ACC112 (cell line): ENCODE results near the gene TNK2.
"Not testable (repeated sequence)": the region's sequence is repeated elsewhere in the genome, so short reads cannot be mapped to it uniquely, and the experiment has no call there.

Experiments
- H2AFZ ChIP-seq: fragments of 200-600 bp; sonication (generic); one replicate; pipeline ENCODE4 v1.6.0; 2017; ENCODE audit warnings: antibody characterized with exemption, low read length; ENCODE audit not compliant: unreplicated experiment
- H3K27ac ChIP-seq: fragments of 200-600 bp; sonication (generic); 2 replicates; pipeline ENCODE4 v1.5.1; 2014; ENCODE audit warnings: low read depth, mild to moderate bottlenecking, antibody characterized with exemption, low read length, moderate library complexity
- H3K27me3 ChIP-seq: fragments of 200-600 bp; sonication (generic); 2 replicates; pipeline ENCODE4 v1.6.1; 2014; ENCODE audit warnings: mild to moderate bottlenecking, antibody characterized with exemption, low read length, moderate library complexity, mixed read lengths; ENCODE audit not compliant: insufficient read depth
- H3K36me3 ChIP-seq: fragments of 200-600 bp; sonication (generic); 2 replicates; pipeline ENCODE4 v1.6.1; 2016; ENCODE audit warnings: mild to moderate bottlenecking, antibody characterized with exemption, low read length, moderate library complexity, mixed read lengths; ENCODE audit not compliant: insufficient read depth
- H3K4me1 ChIP-seq: fragments of 200-600 bp; sonication (generic); one replicate; pipeline ENCODE4 v1.6.1; 2016; ENCODE audit warnings: low read length, mixed read lengths; ENCODE audit not compliant: insufficient read depth, unreplicated experiment, control insufficient read depth
- H3K4me3 ChIP-seq: fragments of 200-600 bp; sonication (generic); 2 replicates; pipeline ENCODE4 v1.5.1; 2014; ENCODE audit warnings: mild to moderate bottlenecking, low read depth, low read length
- H3K79me2 ChIP-seq: fragments of 200-600 bp; sonication (generic); one replicate; pipeline ENCODE4 v1.6.0; 2016; ENCODE audit warnings: low read length; ENCODE audit not compliant: control insufficient read depth, unreplicated experiment, insufficient read depth

Gene TNK2

GRCh38 chr3:195823280-195823679 lies 85.1 kb downstream of the TNK2 start:
- no peak overlapping the region for H2AFZ ChIP-seq
- H3K27ac ChIP-seq: no peak overlapping the region
- H3K4me3 ChIP-seq: no peak overlapping the region

GRCh38 chr3:195822131-195822696 lies 86.1 kb downstream of the TNK2 start:
- no peaks in the 10 kb centered on the region for H3K4me1 ChIP-seq
- H3K79me2 ChIP-seq: no peaks in the 10 kb centered on the region
- peaks cover 3% of the 10 kb centered on the region for H3K27me3 ChIP-seq
- no peaks in the 10 kb centered on the region for H3K36me3 ChIP-seq
- H3K27ac ChIP-seq: no peak overlapping the region
- no peak overlapping the region for H3K4me3 ChIP-seq
- no peak overlapping the region for H2AFZ ChIP-seq

More at GRCh38 chr3:195823280-195823679, 85.1 kb downstream of the TNK2 start:
- H3K79me2 ChIP-seq: no peaks in the 10 kb centered on the region
- H3K36me3 ChIP-seq: no peaks in the 10 kb centered on the region
- peaks cover 3% of the 10 kb centered on the region for H3K27me3 ChIP-seq
- no peaks in the 10 kb centered on the region for H3K4me1 ChIP-seq

GRCh38 chr3:195821403-195822130 lies 86.8 kb downstream of the TNK2 start:
- Histone ChIP-seq H3K79me2 (no peaks in the 10 kb centered on the region), H3K36me3 (no peaks in the 10 kb centered on the region), H3K27ac (no peak overlapping the region), H3K4me1 (no peaks in the 10 kb centered on the region), H3K27me3 (peaks cover 3% of the 10 kb centered on the region), H2AFZ (no peak overlapping the region), H3K4me3 (no peak overlapping the region)

GRCh38 chr3:195820901-195821300 lies 87.5 kb downstream of the TNK2 start:
- no peak overlapping the region for H3K4me3 ChIP-seq
- peaks cover 3% of the 10 kb centered on the region for H3K27me3 ChIP-seq
- H3K79me2 ChIP-seq: no peaks in the 10 kb centered on the region
- H3K4me1 ChIP-seq: no peaks in the 10 kb centered on the region
- no peak overlapping the region for H2AFZ ChIP-seq
- H3K27ac ChIP-seq: no peak overlapping the region
- no peaks in the 10 kb centered on the region for H3K36me3 ChIP-seq

- Histone ChIP-seq H3K4me1 (no peaks in the 10 kb centered on the region), H3K27ac (no peak overlapping the region), H3K79me2 (no peaks in the 10 kb centered on the region), H3K27me3 (peaks cover 3% of the 10 kb centered on the region), H2AFZ (no peak overlapping the region), H3K36me3 (no peaks in the 10 kb centered on the region), H3K4me3 (no peak overlapping the region)
These were observed 88.2 kb downstream of the TNK2 start for GRCh38 chr3:195820186-195820585.

- Histone ChIP-seq H3K4me1 (no peaks in the 10 kb centered on the region), H3K36me3 (no peaks in the 10 kb centered on the region), H3K27me3 (peaks cover 3% of the 10 kb centered on the region; the same call in 1 of the 2 replicates), H2AFZ (no peak overlapping the region), H3K4me3 (no peak overlapping the region), H3K79me2 (no peaks in the 10 kb centered on the region), H3K27ac (no peak overlapping the region)
These were observed 90.0 kb downstream of the TNK2 start for GRCh38 chr3:195818301-195818700.

GRCh38 chr3:195817578-195818135 lies 90.7 kb downstream of the TNK2 start:
- Histone ChIP-seq H2AFZ (no peak overlapping the region), H3K27ac (no peak overlapping the region), H3K27me3 (peaks cover 9% of the 10 kb centered on the region)

GRCh38 chr3:195816276-195816913 lies 92.0 kb downstream of the TNK2 start:
- not testable (repeated sequence) for H3K4me1 ChIP-seq

More at GRCh38 chr3:195817578-195818135, 90.7 kb downstream of the TNK2 start:
- H3K36me3 ChIP-seq: no peaks in the 10 kb centered on the region
- H3K4me1 ChIP-seq: no peaks in the 10 kb centered on the region
- no peak overlapping the region for H3K4me3 ChIP-seq
- no peaks in the 10 kb centered on the region for H3K79me2 ChIP-seq

GRCh38 chr3:195815169-195815771 lies 93.1 kb downstream of the TNK2 start:
- no peaks in the 10 kb centered on the region for H3K36me3 ChIP-seq
- no peak overlapping the region for H3K4me3 ChIP-seq
- H3K79me2 ChIP-seq: no peaks in the 10 kb centered on the region
- H3K4me1 ChIP-seq: no peaks in the 10 kb centered on the region
- no peak overlapping the region for H2AFZ ChIP-seq
- no peak overlapping the region for H3K27ac ChIP-seq
- peaks cover 26% of the 10 kb centered on the region for H3K27me3 ChIP-seq

More at GRCh38 chr3:195816276-195816913, 92.0 kb downstream of the TNK2 start:
- H3K36me3 ChIP-seq, H3K27ac ChIP-seq, H2AFZ ChIP-seq, H3K4me3 ChIP-seq, H3K79me2 ChIP-seq: not testable (repeated sequence)
- peaks cover 22% of the 10 kb centered on the region for H3K27me3 ChIP-seq

GRCh38 chr3:195813916-195814640 lies 94.3 kb downstream of the TNK2 start:
- Histone ChIP-seq H3K79me2 (no peaks in the 10 kb centered on the region), H3K27me3 (peaks cover 26% of the 10 kb centered on the region), H3K4me1 (no peaks in the 10 kb centered on the region), H2AFZ (no peak overlapping the region), H3K27ac (no peak overlapping the region), H3K4me3 (no peak overlapping the region), H3K36me3 (no peaks in the 10 kb centered on the region)
